H9 (cell line): ENCODE data around the gene ARF4. TPM values are rescaled to one million over a fixed set of nuclear protein-coding genes. Genes with fewer than 3 reads are reported as not detected.

Experiments
- DNase-seq: peaks from one replicate; pipeline ENCODE4 v3.0.0-alpha.2; 2017
- H2AFZ ChIP-seq: one replicate; pipeline ENCODE4 v1.6.1; 2013; ENCODE audit warnings: mild to moderate bottlenecking, low read length, control low read depth, moderate library complexity
- H2AK5ac ChIP-seq: 2 replicates; pipeline ENCODE4 v1.6.1; 2013; ENCODE audit warnings: low read length, control low read depth, mixed read lengths; ENCODE audit not compliant: insufficient read length
- H2BK120ac ChIP-seq: one replicate; pipeline ENCODE4 v1.6.1; 2013; ENCODE audit warnings: low read depth, mild to moderate bottlenecking, low read length, control low read depth, inconsistent platforms; ENCODE audit not compliant: poor library complexity, severe bottlenecking
- H2BK12ac ChIP-seq: 2 replicates; pipeline ENCODE4 v1.6.1; 2013; ENCODE audit warnings: low read length, control low read depth, mixed read lengths, low read depth; ENCODE audit not compliant: insufficient read length
- H2BK15ac ChIP-seq: 2 replicates; pipeline ENCODE4 v1.6.1; 2013; ENCODE audit warnings: low read depth, low read length, control low read depth
- H2BK20ac ChIP-seq: one replicate; pipeline ENCODE4 v1.6.1; 2013; ENCODE audit warnings: low read depth, mild to moderate bottlenecking, low read length, control low read depth, inconsistent platforms; ENCODE audit not compliant: poor library complexity, severe bottlenecking
- H2BK5ac ChIP-seq: 2 replicates; pipeline ENCODE4 v1.6.1; 2013; ENCODE audit warnings: low read length, control low read depth, mixed read lengths; ENCODE audit not compliant: insufficient read length
- H3K14ac ChIP-seq: 2 replicates; pipeline ENCODE4 v1.6.1; 2013; ENCODE audit warnings: low read length, control low read depth; ENCODE audit not compliant: insufficient read depth
- H3K18ac ChIP-seq: 2 replicates; pipeline ENCODE4 v1.6.1; 2013; ENCODE audit warnings: low read depth, mild to moderate bottlenecking, mixed read lengths, low read length, control low read depth; ENCODE audit not compliant: insufficient read length
- H3K23ac ChIP-seq: 2 replicates; pipeline ENCODE4 v1.6.1; 2013; ENCODE audit warnings: low read length, control low read depth, mixed read lengths, low read depth; ENCODE audit not compliant: insufficient read length
- H3K23me2 ChIP-seq: 2 replicates; pipeline ENCODE4 v1.6.1; 2013; ENCODE audit warnings: low read depth, mild to moderate bottlenecking, mixed read lengths, low read length, control low read depth; ENCODE audit not compliant: insufficient read length, poor library complexity, severe bottlenecking
- H3K27ac ChIP-seq: 2 replicates; pipeline ENCODE4 v1.5.1; 2013; ENCODE audit warnings: low read length, control low read depth, mixed read lengths, low read depth; ENCODE audit not compliant: insufficient read length
- H3K27me3 ChIP-seq: 2 replicates; pipeline ENCODE4 v1.6.1; 2013; ENCODE audit warnings: low read length, control low read depth, inconsistent platforms; ENCODE audit not compliant: insufficient read depth
- H3K4ac ChIP-seq: 2 replicates; pipeline ENCODE4 v1.6.1; 2013; ENCODE audit warnings: low read depth, mild to moderate bottlenecking, control low read depth, inconsistent platforms, low read length, moderate library complexity
- H3K4me1 ChIP-seq: 2 replicates; pipeline ENCODE4 v1.6.1; 2013; ENCODE audit warnings: low read length, control low read depth, inconsistent platforms; ENCODE audit not compliant: insufficient read depth
- H3K4me2 ChIP-seq: 2 replicates; pipeline ENCODE4 v1.6.1; 2013; ENCODE audit warnings: low read length, control low read depth, mixed read lengths; ENCODE audit not compliant: insufficient read length, insufficient read depth
- H3K56ac ChIP-seq: 2 replicates; pipeline ENCODE4 v1.6.1; 2013; ENCODE audit warnings: low read depth, mild to moderate bottlenecking, mixed read lengths, low read length, control low read depth; ENCODE audit not compliant: insufficient read length
- H3K79me1 ChIP-seq: 2 replicates; pipeline ENCODE4 v1.6.1; 2013; ENCODE audit warnings: low read depth, mild to moderate bottlenecking, moderate library complexity, low read length, control low read depth, inconsistent platforms; ENCODE audit not compliant: insufficient read depth, poor library complexity, severe bottlenecking
- H3K79me2 ChIP-seq: 2 replicates; pipeline ENCODE4 v1.6.1; 2013; ENCODE audit warnings: low read length, control low read depth, inconsistent platforms; ENCODE audit not compliant: insufficient read depth
- H3K9ac ChIP-seq: 2 replicates; pipeline ENCODE4 v1.6.1; 2013; ENCODE audit warnings: low read length, control low read depth, mixed read lengths; ENCODE audit not compliant: insufficient read length; ENCODE audit errors: extremely low read depth
- H3K9me3 ChIP-seq: one replicate; pipeline ENCODE4 v1.6.1; 2013; ENCODE audit warnings: low read depth, low read length, inconsistent platforms; ENCODE audit not compliant: control insufficient read depth
- H3T11ph ChIP-seq: one replicate; pipeline ENCODE4 v1.6.1; 2013; ENCODE audit warnings: mild to moderate bottlenecking, low read length, control low read depth, inconsistent platforms
- H4K20me1 ChIP-seq: one replicate; pipeline ENCODE4 v1.6.1; 2013; ENCODE audit not compliant: control insufficient read depth, insufficient read length, insufficient read depth
- H4K5ac ChIP-seq: 2 replicates; pipeline ENCODE4 v1.6.1; 2013; ENCODE audit warnings: low read depth, mild to moderate bottlenecking, mixed read lengths, low read length, control low read depth; ENCODE audit not compliant: insufficient read length
- H4K8ac ChIP-seq: replicated peaks from 2 replicates; pipeline ENCODE4 v1.6.1; 2013; ENCODE audit warnings: low read length, control low read depth, mixed read lengths, low read depth; ENCODE audit not compliant: insufficient read length
- H4K91ac ChIP-seq: 2 replicates; pipeline ENCODE4 v1.6.1; 2013; ENCODE audit warnings: low read depth, mild to moderate bottlenecking, moderate library complexity, mixed read lengths, low read length, control low read depth; ENCODE audit not compliant: insufficient read length
- H3K27ac Mint-ChIP-seq, 3 experiments: 2 replicates in 2 of 3; 3 replicates in 1 of 3; pipeline ENCODE4 v1.8.0; 2020 to 2021; ENCODE audit warnings: mixed read lengths in 3 of 3, mild to moderate bottlenecking in 1 of 3, moderate library complexity in 1 of 3
- H3K27me3 Mint-ChIP-seq: 2 replicates; pipeline ENCODE4 v1.8.0; 2021; ENCODE audit warnings: low read depth, mild to moderate bottlenecking, moderate library complexity, mixed read lengths
- H3K36me3 Mint-ChIP-seq, 3 experiments: 2 replicates in 2 of 3; 3 replicates in 1 of 3; pipeline ENCODE4 v1.8.0; 2020 to 2021; ENCODE audit warnings: low read depth in 3 of 3, mixed read lengths in 3 of 3; ENCODE audit not compliant: insufficient read depth in 1 of 3
- H3K4me1 Mint-ChIP-seq, 2 experiments: 2 replicates each; pipeline ENCODE4 v1.8.0; 2020; ENCODE audit warnings: mixed read lengths in 2 of 2
- H3K4me3 Mint-ChIP-seq, 2 experiments: 2 replicates in 1 of 2; 3 replicates in 1 of 2; pipeline ENCODE4 v1.8.0; 2020 to 2021; ENCODE audit warnings: mild to moderate bottlenecking in 2 of 2, mixed read lengths in 2 of 2, moderate library complexity in 1 of 2
- H3K9me3 Mint-ChIP-seq, 2 experiments: 2 replicates in 1 of 2; 3 replicates in 1 of 2; pipeline ENCODE4 v1.8.0; 2020; ENCODE audit warnings: mild to moderate bottlenecking in 2 of 2, mixed read lengths in 2 of 2, moderate library complexity in 1 of 2
- CTCF ChIP-seq: fragments of 200-600 bp; sonication (generic); conservative IDR thresholded peaks from 3 replicates; pipeline ENCODE4 v1.8.0; 2021; ENCODE audit warnings: antibody characterized with exemption, mild to moderate bottlenecking
- WGBS: extraction: QIAGEN DNeasy Blood & Tissue Kit; methylation state at CpG from one replicate; pipeline ENCODE4 v1.1.7; 2013; ENCODE audit warnings: missing lambda C conversion rate, low lambda C conversion rate, mixed read lengths; ENCODE audit not compliant: insufficient read length; ENCODE audit errors: extremely low coverage; 5-methylcytosine and 5-hydroxymethylcytosine counted together
- total RNA-seq: library from RNA; stranded (reverse); gene quantifications from 2 replicates; pipeline ENCODE4 v1.2.1, GENCODE V29; 2021

ARF4 gene
- total RNA-seq, 1 experiment from 2014 or later, result 160 TPM

- no peak overlapping the region for H3K9ac ChIP-seq
- no peaks in the 10 kb centered on the region for H3K27me3 ChIP-seq
- H2AFZ ChIP-seq, result no peak overlapping the region
- H2BK20ac ChIP-seq, result no peak overlapping the region
- H3T11ph ChIP-seq, result no peak overlapping the region
- H3K4me2 ChIP-seq, result no peak overlapping the region
- H3K4me3 Mint-ChIP-seq, result no peak overlapping the region
- no peak overlapping the region for H3K4ac ChIP-seq
- no peak overlapping the region for H3K18ac ChIP-seq
- no peak overlapping the region for H4K5ac ChIP-seq
- H3K79me2 ChIP-seq, result no peaks in the 10 kb centered on the region
- H3K27ac Mint-ChIP-seq, result no peak overlapping the region
- no peak overlapping the region for H3K23ac ChIP-seq
- no peaks in the 10 kb centered on the region for H3K9me3 ChIP-seq
- H3K36me3 Mint-ChIP-seq, result peaks cover 22 to 60% (median 41%) of the 10 kb centered on the region in 3 experiments; a peak in 6 of 7 replicates
- H3K79me1 ChIP-seq, result no peaks in the 10 kb centered on the region
- H3K27ac ChIP-seq, result no peak overlapping the region
- no peak for DNase-seq
- no peak overlapping the region for H4K8ac ChIP-seq
- no peak for TF ChIP-seq CTCF
- H2BK15ac ChIP-seq, result no peak overlapping the region
- no peak overlapping the region for H2BK12ac ChIP-seq
- no peaks in the 10 kb centered on the region for H3K4me1 Mint-ChIP-seq
- no peak overlapping the region for H3K56ac ChIP-seq
- no peaks in the 10 kb centered on the region for H4K20me1 ChIP-seq
- H3K14ac ChIP-seq, result no peak overlapping the region
- no peaks in the 10 kb centered on the region for H3K27me3 Mint-ChIP-seq
- H2AK5ac ChIP-seq, result no peak overlapping the region
- H3K23me2 ChIP-seq, result no peaks in the 10 kb centered on the region
- no peaks in the 10 kb centered on the region for H3K9me3 Mint-ChIP-seq
- H2BK120ac ChIP-seq, result no peak overlapping the region
- WGBS, result no CpG with 5 or more reads among the region's 6 CpGs
- H4K91ac ChIP-seq, result no peak overlapping the region
- no peak overlapping the region for H2BK5ac ChIP-seq
- H3K4me1 ChIP-seq, result no peaks in the 10 kb centered on the region
These were observed 27.2 kb downstream of the ARF4 start for GRCh38 chr3:57569859-57570450.
